HG03432 (cell line): Measurements from ENCODE around the gene MT1G.
"Not testable (repeated sequence)": the region's sequence is repeated elsewhere in the genome, so short reads cannot be mapped to it uniquely, and the experiment has no call there.

Source experiments
- ATAC-seq: cut with Tn5 transposase; IDR thresholded peaks from one replicate; pipeline ENCODE4 v1.9.1; 2021; ENCODE audit warnings: mild to moderate bottlenecking, moderate library complexity; ENCODE audit not compliant: unreplicated experiment

Gene MT1G

DNA sequence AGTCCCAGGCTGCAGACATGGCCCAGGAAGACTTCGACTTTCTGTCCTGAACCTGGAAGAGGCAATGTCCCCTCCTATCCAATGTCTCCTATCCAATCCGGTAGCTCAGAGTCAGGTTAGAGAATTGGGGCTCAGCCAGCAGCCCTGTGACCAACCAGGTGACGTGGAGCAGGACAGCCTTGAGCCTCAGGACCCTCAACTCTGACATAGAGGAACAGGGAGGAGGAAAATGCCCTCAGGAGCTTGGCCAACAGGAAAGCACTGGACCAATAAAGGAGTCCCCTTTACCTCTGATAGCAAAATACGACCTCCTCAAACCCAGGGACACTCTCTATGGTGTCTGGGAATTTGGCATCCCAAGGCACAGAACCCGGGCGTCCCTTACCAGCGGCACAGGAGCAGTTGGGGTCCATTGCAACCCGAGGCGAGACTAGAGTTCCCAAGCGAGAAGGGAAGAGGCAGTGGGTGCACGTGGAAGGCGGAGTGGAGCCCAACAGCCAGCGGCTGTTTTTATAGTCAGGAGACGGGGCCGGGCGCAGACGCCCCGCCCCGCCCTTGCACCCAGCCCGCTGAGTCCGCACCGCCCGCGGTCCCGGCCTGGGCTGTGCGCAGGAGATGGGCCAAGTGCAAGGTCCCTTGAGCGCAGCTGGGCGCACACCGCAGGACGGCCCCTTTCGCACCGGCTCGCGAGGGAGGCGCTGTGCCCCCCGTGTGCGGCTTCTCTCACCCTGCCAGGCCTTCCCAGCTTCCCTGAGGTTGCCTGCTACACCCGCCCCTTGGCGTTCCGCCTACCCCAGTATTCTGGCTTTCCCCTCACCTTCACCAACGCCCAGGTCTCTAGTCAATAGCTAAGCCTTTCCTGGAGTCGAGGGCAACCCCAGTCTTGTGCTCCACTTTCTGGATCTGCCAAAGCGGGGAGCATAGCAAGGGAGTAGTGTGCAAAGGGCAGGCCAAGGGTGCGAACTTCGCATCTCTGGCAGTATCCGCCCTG is at the start of gene MT1G:
TSS of gene MT1G (minus strand) at position 485 of the 991 bp plus-strand sequence. CDS start at position 413, 72 bp downstream.
- no peak for ATAC-seq

DNA sequence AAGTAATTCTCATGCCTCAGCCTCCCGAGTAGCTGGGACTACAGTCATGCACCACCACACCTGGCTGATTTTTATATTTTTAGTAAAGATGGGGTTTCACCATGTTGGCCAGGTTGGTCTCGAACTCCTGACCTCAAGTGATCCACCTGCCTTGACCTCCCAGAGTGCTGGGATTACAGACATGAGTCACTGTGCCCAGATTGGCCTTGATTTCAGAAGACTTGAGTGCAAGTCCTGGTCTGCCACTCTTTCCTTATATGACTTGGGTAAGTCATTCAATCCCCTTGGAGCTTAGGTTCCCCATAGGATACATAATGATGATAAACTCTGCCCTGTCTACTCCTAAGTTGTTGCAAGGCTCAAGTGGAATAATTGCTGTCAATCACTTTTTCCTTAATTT is 49.7 kb upstream of the MT1G start:
- ATAC-seq: not testable (repeated sequence)

DNA sequence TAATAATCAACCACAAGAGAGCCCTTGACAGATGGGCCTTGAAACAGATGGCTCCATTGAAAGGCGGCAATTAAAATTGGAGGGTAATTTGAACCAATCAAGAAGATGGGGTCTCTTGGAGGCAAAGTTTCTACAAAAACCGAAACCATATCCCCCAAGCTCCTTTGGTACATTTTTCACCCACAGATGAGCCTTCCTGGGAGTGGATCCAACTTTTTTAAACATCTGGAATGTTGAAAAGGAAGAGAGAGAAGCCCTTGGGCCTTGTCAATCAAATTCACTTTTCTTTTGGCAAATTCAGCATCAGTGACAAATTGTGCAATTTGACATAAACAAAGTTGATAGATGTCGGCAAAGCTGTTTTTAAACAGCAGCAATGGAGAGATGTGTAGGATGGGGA is 48.9 kb upstream of the MT1G start:
- no peak for ATAC-seq

DNA sequence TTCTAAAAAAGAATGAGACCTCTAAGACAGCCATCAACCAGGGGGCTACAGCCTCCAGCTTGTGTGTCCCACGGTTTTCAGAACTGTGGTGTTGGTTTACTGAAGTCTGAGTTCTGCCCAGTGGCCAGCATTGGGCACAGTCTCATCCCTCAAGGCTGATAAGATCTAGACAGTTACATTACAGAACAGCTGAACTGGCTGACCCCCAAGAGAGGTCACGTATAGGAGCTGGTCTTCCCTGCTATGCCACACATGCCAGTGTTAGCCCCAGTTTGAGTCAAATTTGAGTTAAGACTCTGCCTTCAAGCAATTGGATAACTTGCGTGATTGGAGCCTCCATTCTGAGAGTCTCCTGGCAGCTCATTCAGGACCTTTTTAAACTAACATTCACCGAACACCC is 47.3 kb upstream of the MT1G start:
- ATAC-seq: no peak

DNA sequence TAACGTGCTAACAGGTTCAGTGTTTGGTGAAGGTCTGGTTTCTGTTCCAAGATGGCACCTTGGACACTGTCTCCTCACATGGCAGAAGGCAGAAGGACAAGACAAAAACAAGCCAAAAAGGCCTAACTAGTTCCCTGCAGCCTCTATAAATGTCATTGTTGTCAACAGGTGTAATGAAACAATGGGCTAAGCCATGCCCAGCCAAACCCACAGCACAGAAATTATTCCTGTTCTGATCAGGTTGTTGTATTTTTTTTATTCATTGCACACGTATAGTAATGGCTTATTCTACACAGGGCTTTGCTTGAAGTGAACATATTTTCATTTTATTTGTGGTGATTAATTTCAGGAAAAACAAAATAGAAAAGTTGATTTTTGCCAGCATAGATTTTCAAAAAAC is 45.9 kb upstream of the MT1G start:
- no peak for ATAC-seq

DNA sequence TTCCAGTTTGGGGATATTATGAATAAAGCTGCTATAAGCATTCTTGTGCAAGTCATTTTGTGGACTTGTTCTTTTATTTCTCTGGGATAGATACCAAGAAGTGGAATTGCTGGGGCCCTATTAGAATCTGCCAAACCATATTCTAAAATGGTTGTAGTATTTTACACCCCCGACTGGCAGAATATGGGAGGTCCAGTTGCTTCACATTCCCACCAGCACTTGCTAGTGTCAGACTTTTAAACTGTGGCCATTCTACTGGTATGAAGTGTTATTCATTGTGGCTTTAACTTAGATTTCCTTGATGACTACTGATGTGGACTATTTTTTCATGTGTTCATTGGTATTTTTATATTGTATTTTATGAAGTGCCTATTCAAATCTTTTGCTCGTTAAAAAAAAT is 44.0 kb upstream of the MT1G start:
- ATAC-seq: no peak

DNA sequence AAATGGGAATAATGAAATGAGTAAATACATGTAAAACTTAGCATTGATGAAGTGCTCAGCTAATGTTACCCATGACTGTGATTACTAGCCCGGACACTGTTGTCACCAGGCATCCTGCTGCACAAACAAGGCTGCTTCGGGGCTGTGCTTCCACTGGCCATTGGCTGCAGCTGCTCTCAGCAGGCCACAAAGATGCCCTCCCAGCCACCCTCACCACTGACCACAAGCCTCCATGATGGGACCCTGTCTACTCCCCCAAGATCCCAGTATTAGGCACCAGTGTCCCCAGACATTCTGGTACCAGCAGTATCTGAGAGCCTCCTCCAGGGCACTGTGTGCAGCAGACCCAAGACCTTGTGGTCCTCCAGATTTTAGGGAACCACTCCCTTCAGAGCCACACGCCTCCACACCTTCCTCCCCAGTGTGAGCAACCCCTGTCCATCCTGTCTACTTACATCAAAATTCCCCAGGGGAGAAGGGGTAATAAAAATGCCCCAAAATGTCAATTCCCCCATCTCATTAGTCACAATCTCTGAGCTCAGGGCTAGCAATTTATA is 42.4 kb upstream of the MT1G start:
- no peak for ATAC-seq

DNA sequence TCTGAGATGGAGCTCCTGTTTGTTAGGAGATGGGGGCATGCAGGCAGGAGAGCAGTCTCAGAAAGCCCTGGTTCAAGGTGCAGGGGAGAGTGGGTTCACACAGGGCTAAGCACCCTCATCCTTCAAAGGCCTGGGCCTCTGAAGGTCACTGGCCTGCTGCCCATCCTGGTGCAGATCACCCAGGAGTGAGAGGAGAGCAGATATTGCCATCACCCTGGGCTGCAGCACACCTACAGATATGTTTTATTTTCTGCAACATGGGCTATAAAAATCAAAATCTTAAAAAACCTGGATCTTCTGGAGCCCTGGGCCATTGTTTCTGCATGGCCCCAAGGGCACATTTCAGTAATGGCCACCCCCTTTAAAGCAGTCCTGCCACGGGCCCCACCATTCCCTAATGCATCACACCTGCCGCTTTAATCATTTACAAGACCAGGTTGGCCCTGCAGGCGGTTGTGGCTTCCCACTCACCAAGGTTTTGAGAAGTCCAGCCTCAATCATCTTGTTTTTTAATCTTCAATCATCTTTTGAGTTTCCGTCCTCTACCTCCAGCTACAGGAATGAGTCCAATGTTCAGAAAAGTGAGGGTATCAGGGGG is 41.7 kb upstream of the MT1G start:
- ATAC-seq: no peak

DNA sequence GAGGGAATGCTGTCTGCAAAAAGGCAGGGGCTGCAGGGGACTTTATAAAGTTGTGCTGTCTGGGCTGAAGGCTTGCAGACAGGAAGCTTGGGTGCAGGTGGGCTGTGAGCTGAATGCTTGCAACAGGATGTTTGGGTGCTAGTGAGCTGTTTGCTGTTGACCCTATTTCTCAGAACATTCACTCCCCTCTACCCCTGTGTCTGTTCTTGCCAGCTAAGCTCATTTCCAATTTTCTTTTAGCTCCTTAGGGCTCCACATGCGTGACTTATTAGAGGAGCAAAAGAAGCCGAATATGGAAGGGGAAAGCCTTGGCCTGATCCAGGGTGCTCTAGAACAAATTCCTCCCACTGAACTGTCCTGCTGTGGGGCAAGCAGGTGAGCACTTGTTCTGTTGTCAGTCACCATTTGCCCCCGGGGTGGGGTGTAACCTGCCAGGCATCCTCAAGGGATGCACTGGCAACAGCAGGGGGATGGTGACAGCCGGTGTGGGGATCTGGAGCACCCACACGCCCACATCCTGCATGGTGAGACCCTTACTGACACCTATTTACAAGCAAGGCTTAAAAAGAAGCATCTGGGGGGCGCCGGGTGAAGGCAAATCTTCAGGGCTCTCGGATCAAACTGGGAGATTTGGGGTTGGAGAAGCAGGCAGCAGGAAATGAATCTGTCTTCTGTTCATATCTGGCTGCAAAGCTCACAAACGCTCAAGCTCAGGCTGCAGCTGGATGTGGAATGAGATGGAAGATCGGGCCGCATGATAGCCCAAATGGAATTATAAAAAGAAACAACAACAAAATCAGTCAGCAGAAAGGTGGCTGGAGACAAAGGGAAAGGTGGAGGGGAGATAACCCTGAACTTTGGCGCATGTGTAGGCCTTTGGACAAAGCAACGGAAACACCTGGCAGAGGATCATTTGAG is 40.9 kb upstream of the MT1G start:
- ATAC-seq: no peak

DNA sequence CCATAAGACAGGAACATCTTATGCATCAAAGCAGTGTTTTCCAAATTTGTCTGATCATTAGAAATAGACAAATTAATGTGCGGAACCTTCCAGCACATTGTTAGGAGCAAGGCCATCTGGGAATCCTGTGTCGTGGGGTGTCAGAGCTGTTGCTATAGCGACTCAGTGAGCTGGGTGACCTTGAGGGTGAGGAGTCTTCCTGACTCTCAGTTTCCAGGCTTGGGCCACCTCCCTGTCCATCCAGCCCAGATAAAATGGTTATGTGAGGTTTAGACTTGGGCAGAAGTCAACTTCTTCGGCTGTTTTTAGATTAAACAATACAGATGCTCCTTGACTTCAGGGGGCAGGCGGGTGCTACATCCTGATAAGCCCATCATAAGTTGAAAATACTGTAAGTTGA is 35.0 kb upstream of the MT1G start:
- no peak for ATAC-seq

DNA sequence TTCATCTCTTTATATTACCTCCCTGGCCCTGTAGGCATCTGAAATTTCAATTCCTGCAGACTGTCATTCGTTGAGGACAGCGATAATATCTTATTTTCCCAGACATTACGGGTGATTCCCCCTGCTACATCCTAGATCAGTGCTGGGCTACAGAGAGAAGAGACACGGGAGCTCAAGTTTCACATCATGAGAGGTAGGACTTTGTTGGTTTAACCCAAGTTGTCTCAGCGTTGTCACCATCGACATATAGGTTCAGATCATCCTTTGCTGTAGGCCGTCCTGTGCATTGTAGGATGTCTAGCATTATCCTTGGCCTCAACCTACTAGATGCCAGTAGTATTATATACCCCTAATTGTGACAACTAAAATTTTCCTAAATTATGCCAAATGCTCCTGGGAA is 33.7 kb upstream of the MT1G start:
- ATAC-seq: no peak

DNA sequence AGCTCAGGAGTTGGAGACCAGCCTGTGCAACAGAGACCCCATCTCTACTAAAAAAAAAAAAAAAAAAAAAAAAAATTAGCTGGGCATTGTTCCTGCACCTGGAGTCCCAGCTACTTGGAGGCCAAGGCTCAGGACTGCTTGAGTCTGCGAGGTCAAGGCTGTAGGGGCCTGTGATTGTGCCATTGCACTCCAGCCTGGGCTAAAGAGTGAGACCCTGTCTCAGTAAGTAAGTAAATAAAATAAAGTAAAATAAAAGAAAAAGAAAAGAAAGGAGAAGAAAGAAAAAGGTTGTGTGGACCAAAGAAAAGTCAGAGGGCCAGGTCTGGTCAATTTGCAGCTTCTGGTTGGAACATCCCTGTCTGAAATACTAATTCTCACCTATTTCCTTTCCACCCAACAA is 32.8 kb upstream of the MT1G start:
- no peak for ATAC-seq

DNA sequence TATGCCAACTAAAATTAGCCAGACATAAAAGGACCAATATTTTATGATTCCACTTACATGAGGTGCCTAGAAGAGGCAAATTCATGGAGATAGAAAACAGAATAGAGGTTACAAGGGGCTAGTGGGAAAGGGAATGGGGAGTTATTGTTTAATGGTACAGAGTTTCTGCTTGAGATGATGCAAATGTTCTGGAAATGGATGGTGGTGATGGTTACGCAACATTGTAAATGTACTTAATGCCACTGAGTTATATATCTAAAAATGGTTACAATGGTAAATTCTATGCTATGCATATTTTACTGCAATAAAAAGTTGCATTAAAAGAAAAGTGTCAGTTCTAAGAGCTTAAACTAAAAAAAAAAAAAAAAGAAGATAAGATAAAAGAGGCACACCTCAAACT is 32.3 kb upstream of the MT1G start:
- ATAC-seq: no peak

DNA sequence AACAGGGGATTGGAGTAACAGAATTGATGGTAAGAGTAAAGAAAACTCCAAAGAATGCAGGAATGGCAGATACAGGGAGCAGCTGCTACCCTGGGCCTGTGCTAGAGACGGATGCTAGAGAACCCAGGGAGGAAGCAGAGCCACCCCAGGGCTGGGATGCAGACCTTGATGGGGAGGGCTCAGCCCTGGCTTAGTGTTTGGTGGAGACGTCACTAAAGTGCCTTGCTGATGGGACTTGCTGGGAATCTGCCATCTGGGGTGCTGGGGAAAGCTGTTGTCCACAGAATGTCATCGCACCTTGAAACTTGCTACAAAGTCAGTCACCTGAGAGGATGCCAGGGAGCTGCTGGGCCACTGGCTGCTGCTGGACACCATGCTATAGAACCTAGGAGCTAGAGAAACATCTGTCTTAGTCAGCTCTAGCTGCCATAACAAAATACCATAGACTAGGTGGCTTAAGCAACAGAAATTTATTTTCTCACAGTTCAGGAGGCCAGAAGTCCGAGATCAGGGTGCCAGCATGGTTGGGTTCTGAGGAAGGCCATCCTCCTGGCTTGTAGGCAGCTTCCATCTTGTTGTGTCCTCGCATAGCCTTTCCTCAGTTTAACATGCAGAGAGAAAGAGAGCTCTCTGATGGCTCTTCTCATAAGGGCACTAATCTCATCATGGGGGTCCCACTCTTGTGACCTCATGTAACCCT is 29.7 kb upstream of the MT1G start:
- ATAC-seq: no peak

DNA sequence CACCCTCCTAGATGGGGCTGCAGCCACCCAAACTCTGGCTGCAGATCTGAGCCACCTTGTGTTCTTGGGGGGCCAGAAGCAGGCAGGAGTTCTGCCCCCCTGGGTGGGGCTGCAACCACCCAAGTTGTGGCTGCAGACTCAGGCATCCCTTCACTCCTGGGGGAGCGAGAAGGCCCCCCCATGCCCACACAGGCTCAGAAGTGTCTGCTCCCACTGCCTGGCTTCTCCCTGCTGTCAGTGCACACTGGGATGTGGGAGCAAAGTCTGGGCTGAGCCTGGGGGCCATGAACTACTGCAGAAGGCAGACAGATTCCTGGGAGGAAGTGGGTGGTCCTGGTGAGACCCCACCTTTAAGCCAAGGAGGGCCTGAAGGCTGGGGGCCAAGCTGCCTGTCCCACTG is 27.4 kb upstream of the MT1G start:
- ATAC-seq: no peak

DNA sequence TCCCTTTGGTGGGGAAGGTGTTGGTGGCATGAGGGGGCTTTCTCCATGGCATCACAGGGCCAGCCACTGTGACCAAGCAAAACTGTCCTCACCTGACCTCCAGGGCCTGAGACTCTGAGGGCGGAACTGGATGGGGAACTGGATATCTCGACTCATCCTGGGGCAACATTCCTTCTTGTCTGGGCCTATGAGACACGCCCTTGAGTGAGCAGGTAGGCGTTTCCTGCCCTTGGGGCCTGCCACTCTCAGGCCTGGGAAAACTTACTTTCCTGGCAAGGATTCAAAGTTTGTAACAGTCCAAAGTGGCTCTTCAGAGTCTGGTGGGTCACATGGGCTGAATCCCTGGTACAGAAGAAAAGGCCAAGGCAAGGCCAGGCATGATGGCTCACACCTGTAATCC is 24.0 kb upstream of the MT1G start:
- ATAC-seq: no peak

DNA sequence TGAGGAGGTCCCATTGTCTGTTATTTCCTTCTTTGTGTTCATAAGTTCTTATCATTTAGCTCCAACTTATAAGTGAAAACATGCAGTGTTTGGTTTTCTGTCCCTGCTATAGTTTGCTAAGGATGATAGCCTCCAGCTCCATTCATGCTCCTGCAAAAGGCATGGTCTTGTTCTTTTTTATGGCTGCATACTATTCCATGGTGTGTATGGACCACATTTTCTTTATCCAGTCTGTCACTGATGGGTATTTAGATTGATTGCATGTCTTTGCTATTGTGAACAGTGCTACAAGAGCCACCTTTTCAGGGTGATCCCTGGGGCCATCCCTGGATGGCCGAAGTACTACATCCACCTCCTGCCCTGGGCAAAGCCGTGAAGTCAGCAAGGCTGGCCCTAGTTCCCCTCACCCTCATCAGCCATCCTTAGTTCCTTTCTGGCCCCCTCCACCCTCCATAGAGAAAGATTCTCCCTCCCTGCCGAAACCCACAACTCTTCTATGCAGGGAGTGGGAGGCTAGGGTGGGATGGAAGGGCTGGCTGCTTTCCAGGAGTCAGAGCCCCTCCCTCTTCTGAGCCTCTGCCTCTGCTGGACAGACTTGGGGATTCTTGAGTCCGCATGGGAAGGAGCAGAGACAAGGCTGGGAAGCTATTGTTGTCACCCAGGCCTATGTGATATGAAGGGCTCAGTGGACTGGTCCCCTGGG is 22.7 kb upstream of the MT1G start:
- ATAC-seq: no peak

DNA sequence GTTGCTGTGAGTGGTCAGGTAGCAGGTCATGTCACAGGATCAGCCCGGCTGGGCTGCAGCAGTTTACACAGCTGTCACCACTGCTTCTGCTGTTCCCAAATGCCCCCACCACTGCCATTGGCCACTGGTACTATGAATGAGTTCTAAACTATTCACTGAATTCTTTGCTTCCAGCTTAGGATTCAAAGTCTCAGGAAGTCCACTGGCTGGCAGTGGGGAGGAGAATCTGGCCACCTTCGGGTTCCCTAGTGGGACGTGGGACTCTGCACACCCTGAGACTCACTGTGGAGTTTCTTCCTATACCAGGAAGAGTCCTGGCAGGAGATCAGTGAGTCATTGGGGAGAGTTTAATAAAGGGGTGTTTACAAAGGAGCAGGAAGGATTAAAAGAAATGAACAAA is 21.3 kb upstream of the MT1G start:
- ATAC-seq: no peak

DNA sequence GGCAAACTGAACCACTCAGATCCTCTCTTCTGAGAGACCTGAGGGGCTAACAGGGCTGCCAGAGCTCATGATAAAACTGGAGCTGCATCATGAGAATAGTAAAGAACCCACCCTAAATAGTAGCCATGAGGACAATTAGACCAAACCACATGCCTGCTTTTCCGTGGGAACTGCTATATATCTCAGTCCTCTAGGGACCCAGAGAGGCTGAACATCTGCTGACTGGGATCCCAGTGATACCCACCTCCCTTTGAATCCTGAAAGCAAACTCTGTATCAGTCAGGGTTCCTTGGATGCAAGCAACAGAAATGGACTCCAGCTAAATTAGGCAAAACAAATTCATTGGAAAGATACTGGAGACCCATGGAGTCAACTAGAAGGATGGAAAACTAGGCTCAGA is 20.9 kb upstream of the MT1G start:
- ATAC-seq: no peak

DNA sequence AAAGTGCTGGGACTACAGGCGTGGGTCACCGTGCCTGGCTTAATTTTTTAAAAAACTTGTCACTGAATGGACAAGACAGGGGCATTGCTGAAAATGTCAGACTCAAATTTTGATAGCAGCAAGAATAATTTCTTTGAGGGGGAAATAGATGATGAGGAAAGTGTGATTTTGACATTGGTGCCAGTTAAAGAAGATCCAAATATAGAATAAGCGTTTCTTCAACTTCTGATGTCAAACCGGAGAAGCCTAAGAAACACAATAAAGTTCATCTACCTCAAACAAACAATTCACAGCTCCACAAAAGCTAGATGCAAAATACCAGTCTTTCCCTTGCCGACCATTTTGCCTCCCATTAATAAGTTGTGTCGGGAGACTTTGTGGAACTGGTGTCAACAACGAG is 18.9 kb upstream of the MT1G start:
- no peak for ATAC-seq
